H9 (cell line): ENCODE data around the gene SCT. TPM values are rescaled to one million over a fixed set of nuclear protein-coding genes. Genes with fewer than 3 reads are reported as not detected.

Source experiments
- DNase-seq: peaks from one replicate; pipeline ENCODE4 v3.0.0-alpha.2; 2017
- H2AFZ ChIP-seq: one replicate; pipeline ENCODE4 v1.6.1; 2013; ENCODE audit warnings: mild to moderate bottlenecking, low read length, control low read depth, moderate library complexity
- H2AK5ac ChIP-seq: 2 replicates; pipeline ENCODE4 v1.6.1; 2013; ENCODE audit warnings: low read length, control low read depth, mixed read lengths; ENCODE audit not compliant: insufficient read length
- H2BK120ac ChIP-seq: one replicate; pipeline ENCODE4 v1.6.1; 2013; ENCODE audit warnings: low read depth, mild to moderate bottlenecking, low read length, control low read depth, inconsistent platforms; ENCODE audit not compliant: poor library complexity, severe bottlenecking
- H2BK12ac ChIP-seq: 2 replicates; pipeline ENCODE4 v1.6.1; 2013; ENCODE audit warnings: low read length, control low read depth, mixed read lengths, low read depth; ENCODE audit not compliant: insufficient read length
- H2BK15ac ChIP-seq: 2 replicates; pipeline ENCODE4 v1.6.1; 2013; ENCODE audit warnings: low read depth, low read length, control low read depth
- H2BK20ac ChIP-seq: one replicate; pipeline ENCODE4 v1.6.1; 2013; ENCODE audit warnings: low read depth, mild to moderate bottlenecking, low read length, control low read depth, inconsistent platforms; ENCODE audit not compliant: poor library complexity, severe bottlenecking
- H2BK5ac ChIP-seq: 2 replicates; pipeline ENCODE4 v1.6.1; 2013; ENCODE audit warnings: low read length, control low read depth, mixed read lengths; ENCODE audit not compliant: insufficient read length
- H3K14ac ChIP-seq: 2 replicates; pipeline ENCODE4 v1.6.1; 2013; ENCODE audit warnings: low read length, control low read depth; ENCODE audit not compliant: insufficient read depth
- H3K18ac ChIP-seq: 2 replicates; pipeline ENCODE4 v1.6.1; 2013; ENCODE audit warnings: low read depth, mild to moderate bottlenecking, mixed read lengths, low read length, control low read depth; ENCODE audit not compliant: insufficient read length
- H3K23ac ChIP-seq: 2 replicates; pipeline ENCODE4 v1.6.1; 2013; ENCODE audit warnings: low read length, control low read depth, mixed read lengths, low read depth; ENCODE audit not compliant: insufficient read length
- H3K23me2 ChIP-seq: 2 replicates; pipeline ENCODE4 v1.6.1; 2013; ENCODE audit warnings: low read depth, mild to moderate bottlenecking, mixed read lengths, low read length, control low read depth; ENCODE audit not compliant: insufficient read length, poor library complexity, severe bottlenecking
- H3K27ac ChIP-seq: 2 replicates; pipeline ENCODE4 v1.5.1; 2013; ENCODE audit warnings: low read length, control low read depth, mixed read lengths, low read depth; ENCODE audit not compliant: insufficient read length
- H3K27me3 ChIP-seq: 2 replicates; pipeline ENCODE4 v1.6.1; 2013; ENCODE audit warnings: low read length, control low read depth, inconsistent platforms; ENCODE audit not compliant: insufficient read depth
- H3K4ac ChIP-seq: 2 replicates; pipeline ENCODE4 v1.6.1; 2013; ENCODE audit warnings: low read depth, mild to moderate bottlenecking, control low read depth, inconsistent platforms, low read length, moderate library complexity
- H3K4me1 ChIP-seq: 2 replicates; pipeline ENCODE4 v1.6.1; 2013; ENCODE audit warnings: low read length, control low read depth, inconsistent platforms; ENCODE audit not compliant: insufficient read depth
- H3K4me2 ChIP-seq: 2 replicates; pipeline ENCODE4 v1.6.1; 2013; ENCODE audit warnings: low read length, control low read depth, mixed read lengths; ENCODE audit not compliant: insufficient read length, insufficient read depth
- H3K56ac ChIP-seq: 2 replicates; pipeline ENCODE4 v1.6.1; 2013; ENCODE audit warnings: low read depth, mild to moderate bottlenecking, mixed read lengths, low read length, control low read depth; ENCODE audit not compliant: insufficient read length
- H3K79me1 ChIP-seq: 2 replicates; pipeline ENCODE4 v1.6.1; 2013; ENCODE audit warnings: low read depth, mild to moderate bottlenecking, moderate library complexity, low read length, control low read depth, inconsistent platforms; ENCODE audit not compliant: insufficient read depth, poor library complexity, severe bottlenecking
- H3K79me2 ChIP-seq: 2 replicates; pipeline ENCODE4 v1.6.1; 2013; ENCODE audit warnings: low read length, control low read depth, inconsistent platforms; ENCODE audit not compliant: insufficient read depth
- H3K9ac ChIP-seq: 2 replicates; pipeline ENCODE4 v1.6.1; 2013; ENCODE audit warnings: low read length, control low read depth, mixed read lengths; ENCODE audit not compliant: insufficient read length; ENCODE audit errors: extremely low read depth
- H3K9me3 ChIP-seq: one replicate; pipeline ENCODE4 v1.6.1; 2013; ENCODE audit warnings: low read depth, low read length, inconsistent platforms; ENCODE audit not compliant: control insufficient read depth
- H3T11ph ChIP-seq: one replicate; pipeline ENCODE4 v1.6.1; 2013; ENCODE audit warnings: mild to moderate bottlenecking, low read length, control low read depth, inconsistent platforms
- H4K20me1 ChIP-seq: one replicate; pipeline ENCODE4 v1.6.1; 2013; ENCODE audit not compliant: control insufficient read depth, insufficient read length, insufficient read depth
- H4K5ac ChIP-seq: 2 replicates; pipeline ENCODE4 v1.6.1; 2013; ENCODE audit warnings: low read depth, mild to moderate bottlenecking, mixed read lengths, low read length, control low read depth; ENCODE audit not compliant: insufficient read length
- H4K8ac ChIP-seq: replicated peaks from 2 replicates; pipeline ENCODE4 v1.6.1; 2013; ENCODE audit warnings: low read length, control low read depth, mixed read lengths, low read depth; ENCODE audit not compliant: insufficient read length
- H4K91ac ChIP-seq: 2 replicates; pipeline ENCODE4 v1.6.1; 2013; ENCODE audit warnings: low read depth, mild to moderate bottlenecking, moderate library complexity, mixed read lengths, low read length, control low read depth; ENCODE audit not compliant: insufficient read length
- H3K27ac Mint-ChIP-seq, 3 experiments: 2 replicates in 2 of 3; 3 replicates in 1 of 3; pipeline ENCODE4 v1.8.0; 2020 to 2021; ENCODE audit warnings: mixed read lengths in 3 of 3, mild to moderate bottlenecking in 1 of 3, moderate library complexity in 1 of 3
- H3K27me3 Mint-ChIP-seq: 2 replicates; pipeline ENCODE4 v1.8.0; 2021; ENCODE audit warnings: low read depth, mild to moderate bottlenecking, moderate library complexity, mixed read lengths
- H3K36me3 Mint-ChIP-seq, 3 experiments: 2 replicates in 2 of 3; 3 replicates in 1 of 3; pipeline ENCODE4 v1.8.0; 2020 to 2021; ENCODE audit warnings: low read depth in 3 of 3, mixed read lengths in 3 of 3; ENCODE audit not compliant: insufficient read depth in 1 of 3
- H3K4me1 Mint-ChIP-seq, 2 experiments: 2 replicates each; pipeline ENCODE4 v1.8.0; 2020; ENCODE audit warnings: mixed read lengths in 2 of 2
- H3K4me3 Mint-ChIP-seq, 2 experiments: 2 replicates in 1 of 2; 3 replicates in 1 of 2; pipeline ENCODE4 v1.8.0; 2020 to 2021; ENCODE audit warnings: mild to moderate bottlenecking in 2 of 2, mixed read lengths in 2 of 2, moderate library complexity in 1 of 2
- H3K9me3 Mint-ChIP-seq, 2 experiments: 2 replicates in 1 of 2; 3 replicates in 1 of 2; pipeline ENCODE4 v1.8.0; 2020; ENCODE audit warnings: mild to moderate bottlenecking in 2 of 2, mixed read lengths in 2 of 2, moderate library complexity in 1 of 2
- CTCF ChIP-seq: fragments of 200-600 bp; sonication (generic); conservative IDR thresholded peaks from 3 replicates; pipeline ENCODE4 v1.8.0; 2021; ENCODE audit warnings: antibody characterized with exemption, mild to moderate bottlenecking
- WGBS: extraction: QIAGEN DNeasy Blood & Tissue Kit; methylation state at CpG from one replicate; pipeline ENCODE4 v1.1.7; 2013; ENCODE audit warnings: missing lambda C conversion rate, low lambda C conversion rate, mixed read lengths; ENCODE audit not compliant: insufficient read length; ENCODE audit errors: extremely low coverage; 5-methylcytosine and 5-hydroxymethylcytosine counted together
- total RNA-seq: library from RNA; stranded (reverse); gene quantifications from 2 replicates; pipeline ENCODE4 v1.2.1, GENCODE V29; 2021

Gene SCT
- total RNA-seq, 1 experiment from 2014 or later, result 1.8 TPM

- Histone ChIP-seq H3K14ac (no peak overlapping the region), H3K79me2 (no peaks in the 10 kb centered on the region), H4K91ac (no peak overlapping the region), H4K5ac (no peak overlapping the region), H2BK20ac (no peak overlapping the region), H3K9ac (no peak overlapping the region), H3K56ac (no peak overlapping the region), H3K23ac (no peak overlapping the region), H3K27me3 (no peaks in the 10 kb centered on the region), H3K9me3 (no peaks in the 10 kb centered on the region), H2BK120ac (no peak overlapping the region), H4K8ac (no peak overlapping the region), H2BK12ac (no peak overlapping the region), H3K4me2 (no peak overlapping the region), H3T11ph (no peak overlapping the region), H2AK5ac (no peak overlapping the region), H2BK5ac (no peak overlapping the region), H2BK15ac (no peak overlapping the region), H3K27ac (no peak overlapping the region), H4K20me1 (no peaks in the 10 kb centered on the region), H3K18ac (no peak overlapping the region), H3K23me2 (no peaks in the 10 kb centered on the region), H3K79me1 (no peaks in the 10 kb centered on the region), H3K4me1 (no peaks in the 10 kb centered on the region), H3K4ac (no peak overlapping the region), H2AFZ (no peak overlapping the region)
- Mint-ChIP-seq H3K27ac (no peak overlapping the region), H3K4me1 (0 out of 4 replicates have a peak, but pooled peaks cover 0 to 3% of the 10 kb centered on the region in 2 experiments), H3K4me3 (no peak overlapping the region), H3K27me3 (no peaks in the 10 kb centered on the region), H3K9me3 (no peaks in the 10 kb centered on the region), H3K36me3 (peaks cover 11 to 53% (median 33%) of the 10 kb centered on the region in 3 experiments; a peak in 6 of 7 replicates)
- no peak for TF ChIP-seq CTCF
- DNase-seq, result no peak
- no CpG with 5 or more reads among the region's 19 CpGs for WGBS
These were observed 33.9 kb upstream of the SCT start for GRCh38 chr11:660681-661444.
